ENCODE data around the gene PCK2.

PCK2 gene

GRCh38 chr14:24141097-24141880, 47.2 kb downstream of the PCK2 start, which contains the start of gene EMC9 (continued):
- TF ChIP-seq ZNF148 (tag by site-specific recombination; IDR thresholded peaks at IDR 0.05; ENCODE audit: borderline replicate concordance) (no peak), MEIS1 (CRISPR knock-in tag; IDR thresholded peaks at IDR 0.05; ENCODE audit: borderline replicate concordance) (no peak), ZNF341 (tag by site-specific recombination; IDR thresholded peaks at IDR 0.05; ENCODE audit: low read depth) (no peak), BCL6B (tag by site-specific recombination; IDR thresholded peaks at IDR 0.05) (no peak), ZNF362 (tag by site-specific recombination; IDR thresholded peaks at IDR 0.05) (no peak), ZNF48 (tag by site-specific recombination; IDR thresholded peaks at IDR 0.05) (no peak), ZNF529 (tag by site-specific recombination; IDR thresholded peaks at IDR 0.05; ENCODE audit: insufficient replicate concordance) (no peak), ZNF558 (tag by site-specific recombination; IDR thresholded peaks at IDR 0.05) (no peak), ZNF777 (tag by site-specific recombination; IDR thresholded peaks at IDR 0.05; ENCODE audit: borderline replicate concordance) (no peak), ZBTB8A (tag by site-specific recombination; IDR thresholded peaks at IDR 0.05) (no peak; the same call in none of the 2 replicates), PATZ1 (tag by site-specific recombination; IDR thresholded peaks at IDR 0.05) (peak; percentile 78; the same call in 1 of the 2 replicates), ZNF660 (tag by site-specific recombination; IDR thresholded peaks at IDR 0.05) (0 out of 2 replicates have a peak, but pooled peaks have one; percentile 28), ZNF37A (tag by site-specific recombination; IDR thresholded peaks at IDR 0.05) (no peak), ZNF335 (tag by site-specific recombination; conservative IDR thresholded peaks at IDR 0.05) (peak; percentile 79), HIC1 (tag by site-specific recombination; IDR thresholded peaks at IDR 0.05) (peak; percentile 94), IKZF3 (tag by site-specific recombination; IDR thresholded peaks at IDR 0.05) (no peak), ZBTB26 (tag by site-specific recombination; optimal IDR thresholded peaks at IDR 0.05) (peak; percentile 84), ZNF600 (tag by site-specific recombination; IDR thresholded peaks at IDR 0.05) (peak; percentile 84), ZNF211 (tag by site-specific recombination; IDR thresholded peaks at IDR 0.05; ENCODE audit: low read depth) (no peak), ZSCAN23 (tag by site-specific recombination; IDR thresholded peaks at IDR 0.05) (peak; percentile 92; the same call in 1 of the 2 replicates), ZBTB48 (tag by site-specific recombination; IDR thresholded peaks at IDR 0.05) (peak; percentile 99; the same call in 1 of the 2 replicates), HOXD13 (CRISPR knock-in tag; IDR thresholded peaks at IDR 0.05; ENCODE audit: borderline replicate concordance) (no peak), ZNF214 (tag by site-specific recombination; IDR thresholded peaks at IDR 0.05; ENCODE audit: borderline replicate concordance) (no peak), ZNF830 (tag by site-specific recombination; IDR thresholded peaks at IDR 0.05; ENCODE audit: low read depth) (no peak), EGR2 (tag by site-specific recombination; IDR thresholded peaks at IDR 0.05; ENCODE audit: low read depth) (peak; percentile 41; the same call in 1 of the 2 replicates), GLI2 (tag by site-specific recombination; IDR thresholded peaks at IDR 0.05; ENCODE audit: borderline replicate concordance, low read depth) (no peak), KLF16 (tag by site-specific recombination; IDR thresholded peaks at IDR 0.05) (peak; percentile 94), ZNF514 (tag by site-specific recombination; IDR thresholded peaks at IDR 0.05) (no peak), ZBTB17 (tag by site-specific recombination; IDR thresholded peaks at IDR 0.05) (peak; percentile 99), SCRT2 (tag by site-specific recombination; IDR thresholded peaks at IDR 0.05) (no peak)

All from HEK293 (cell line).